GM15510 (cell line): Measurements from ENCODE around the gene DNAJC17.

ENCODE experiments used
- POLR2A ChIP-seq: IDR thresholded peaks from 3 replicates; pipeline ENCODE4 v1.6.1; 2011; ENCODE audit warnings: borderline replicate concordance; ENCODE audit not compliant: insufficient read length; ENCODE audit errors: extremely low read depth

The DNAJC17 gene

DNA sequence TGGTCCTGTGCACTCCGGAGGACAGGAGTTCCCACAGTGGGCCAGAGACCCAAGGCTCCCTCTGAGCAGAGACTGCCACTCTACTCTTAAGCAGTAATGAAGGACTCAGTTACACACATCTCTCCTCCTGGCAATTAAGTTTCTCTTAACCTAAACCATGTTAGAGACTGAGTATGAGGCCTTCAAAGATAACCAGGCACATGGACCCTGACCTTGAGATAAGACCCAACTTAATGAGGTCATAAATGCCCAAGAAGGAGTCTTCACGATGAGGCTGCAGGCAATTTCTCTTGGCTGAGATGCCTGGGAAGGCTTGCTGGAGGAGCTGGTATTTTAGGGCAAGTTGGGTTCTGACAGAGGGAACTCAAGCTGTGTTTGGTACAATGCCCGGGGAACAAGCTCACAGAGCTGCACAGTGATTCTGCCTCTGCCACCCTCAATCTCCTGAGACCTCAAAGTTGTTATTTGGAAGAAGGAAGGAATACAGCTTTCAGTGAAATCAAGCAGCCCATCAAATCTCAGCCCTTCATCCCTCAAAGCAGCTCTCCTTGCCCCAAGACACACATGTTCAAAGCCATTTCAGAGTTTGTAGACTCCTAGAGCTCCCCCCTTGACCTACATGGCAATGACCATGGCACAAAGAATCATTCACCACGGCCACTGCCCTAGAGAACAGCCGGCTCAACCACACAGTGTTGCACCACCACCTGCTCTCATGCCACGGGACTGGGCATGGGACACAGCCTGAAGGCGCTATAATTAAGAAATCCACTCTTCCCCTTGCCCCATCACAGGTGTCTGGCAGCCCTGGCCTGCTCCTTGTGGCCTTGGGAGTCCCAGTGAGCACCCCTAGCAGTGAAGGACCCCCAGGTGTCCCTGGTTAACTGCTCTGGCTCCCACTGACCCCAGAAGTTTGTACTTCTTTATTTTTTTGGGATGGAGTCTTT is 59.3 kb downstream of the DNAJC17 start:
- TF ChIP-seq POLR2A = no peak

DNA sequence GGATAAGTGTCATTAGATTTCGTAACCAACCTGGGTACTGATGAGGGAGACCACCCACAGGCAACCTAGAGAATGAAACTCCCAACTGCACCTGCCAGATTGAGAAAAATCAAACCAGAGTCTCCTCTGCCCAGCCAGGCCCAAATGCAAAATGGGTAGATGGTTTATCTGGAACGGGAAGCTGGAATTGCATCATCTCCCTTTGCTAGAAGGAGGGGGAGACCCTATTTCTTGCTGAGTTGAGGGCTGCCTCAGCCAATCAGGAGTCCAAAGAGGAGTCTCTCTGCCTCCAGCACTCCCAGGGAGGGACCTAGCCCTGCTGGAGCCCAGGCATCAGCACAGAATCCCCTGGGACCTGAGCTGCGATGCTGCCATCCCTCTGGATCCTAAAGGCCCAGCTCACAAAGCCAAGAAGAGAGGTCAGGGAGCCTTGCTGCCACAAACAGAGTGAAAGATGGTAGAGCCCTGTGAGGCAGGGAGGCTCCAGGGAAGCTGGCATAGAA is 60.3 kb downstream of the DNAJC17 start:
- TF ChIP-seq POLR2A = no peak

DNA sequence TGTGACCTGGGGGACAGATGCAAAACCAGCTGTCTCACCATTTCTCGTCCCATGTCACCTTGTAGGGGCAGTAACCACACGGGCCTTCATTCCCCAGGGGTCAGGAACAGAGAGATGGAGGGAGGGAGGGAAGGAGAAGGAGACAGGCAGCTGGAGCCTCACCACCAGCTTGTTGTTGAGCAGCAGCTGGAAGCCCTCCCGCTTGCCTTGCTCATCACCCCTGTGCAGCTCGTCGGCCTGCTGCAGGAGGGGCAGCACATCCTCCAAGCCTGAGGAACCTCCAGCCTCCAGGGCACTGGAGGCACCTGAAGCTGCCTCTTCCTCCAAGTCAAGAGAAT is 62.5 kb downstream of the DNAJC17 start:
- TF ChIP-seq POLR2A = no peak

DNA sequence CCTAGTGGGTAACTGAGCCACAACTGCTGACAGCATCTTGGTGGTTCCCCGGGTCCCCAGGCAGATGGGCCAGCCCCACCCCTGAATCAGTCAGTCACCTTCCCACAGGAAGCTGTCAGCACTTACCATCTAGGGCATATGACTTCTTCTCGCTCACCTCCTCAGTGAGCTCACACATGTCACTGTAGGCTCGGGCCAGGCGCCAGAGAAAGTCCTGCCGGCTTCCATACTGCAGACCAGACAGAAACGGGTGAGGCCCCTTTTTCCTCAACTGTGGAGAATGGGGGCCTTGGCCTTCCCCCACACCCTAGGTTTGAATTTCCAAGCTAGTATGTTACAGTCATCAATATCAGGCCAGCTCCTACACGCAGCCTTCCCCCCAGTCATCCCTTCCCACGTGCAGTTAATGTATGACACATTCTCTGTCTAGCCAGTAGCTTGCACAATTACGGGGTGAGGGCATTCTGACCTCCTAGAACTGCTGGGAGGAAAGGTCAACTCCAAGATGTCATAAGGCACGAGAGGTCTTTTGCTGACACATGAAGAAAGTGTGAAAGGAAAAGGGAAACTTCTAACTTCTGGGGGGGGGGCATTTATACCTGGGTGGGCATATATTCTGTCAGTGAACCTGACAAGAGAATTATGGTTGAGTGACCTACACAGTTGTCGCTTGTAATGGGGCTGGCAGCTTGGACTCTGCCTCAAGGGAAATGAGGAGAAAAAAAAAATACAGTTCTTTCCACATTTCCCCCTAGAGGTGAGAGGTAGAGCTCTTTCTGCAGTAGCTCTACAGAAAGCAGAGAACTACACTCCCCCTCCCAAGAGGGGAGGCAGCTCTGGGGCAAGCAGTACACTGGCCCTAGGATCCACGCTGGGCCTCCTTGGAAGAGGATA is 63.1 kb downstream of the DNAJC17 start:
- no peak for TF ChIP-seq POLR2A

DNA sequence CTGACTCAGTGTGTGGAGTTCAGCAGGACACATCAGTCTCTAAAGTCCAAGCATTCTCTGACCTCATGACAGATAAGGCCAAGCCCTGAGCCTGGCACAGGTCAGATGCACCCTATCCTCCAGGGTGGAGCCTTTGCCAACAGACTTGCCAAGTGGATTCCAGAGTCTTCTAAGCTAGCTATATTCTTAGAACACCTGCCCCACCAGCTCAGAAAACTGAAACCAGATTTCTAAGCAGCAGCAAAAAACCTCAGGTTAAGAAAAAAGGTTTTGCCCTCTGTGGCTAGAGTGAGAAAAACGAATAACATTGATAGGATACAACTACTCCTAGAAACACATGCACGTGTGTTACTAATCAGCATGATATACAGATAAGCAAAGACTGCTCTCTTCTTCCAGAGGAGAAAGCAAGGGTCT is 63.8 kb downstream of the DNAJC17 start:
- TF ChIP-seq POLR2A = no peak

DNA sequence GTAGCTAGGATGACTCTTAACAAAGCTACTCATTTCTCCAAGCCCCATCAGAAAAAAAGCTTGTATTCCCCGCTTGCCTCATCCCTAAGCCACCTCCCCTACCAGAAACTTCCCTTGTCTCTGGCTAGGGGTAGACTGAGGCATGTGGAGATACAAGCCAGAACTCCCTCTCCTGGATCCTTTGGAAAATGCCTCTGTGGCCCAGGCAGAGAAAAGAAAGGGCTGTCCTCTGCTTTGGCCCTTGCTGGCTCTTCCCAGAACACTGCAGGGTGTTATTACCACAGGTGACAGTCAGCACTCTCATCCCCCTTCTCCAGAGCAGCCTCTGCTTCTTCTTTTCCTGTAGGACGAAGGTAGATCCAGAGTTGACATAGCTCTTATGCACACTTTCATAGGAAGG is 67.4 kb downstream of the DNAJC17 start:
- no peak for TF ChIP-seq POLR2A

DNA sequence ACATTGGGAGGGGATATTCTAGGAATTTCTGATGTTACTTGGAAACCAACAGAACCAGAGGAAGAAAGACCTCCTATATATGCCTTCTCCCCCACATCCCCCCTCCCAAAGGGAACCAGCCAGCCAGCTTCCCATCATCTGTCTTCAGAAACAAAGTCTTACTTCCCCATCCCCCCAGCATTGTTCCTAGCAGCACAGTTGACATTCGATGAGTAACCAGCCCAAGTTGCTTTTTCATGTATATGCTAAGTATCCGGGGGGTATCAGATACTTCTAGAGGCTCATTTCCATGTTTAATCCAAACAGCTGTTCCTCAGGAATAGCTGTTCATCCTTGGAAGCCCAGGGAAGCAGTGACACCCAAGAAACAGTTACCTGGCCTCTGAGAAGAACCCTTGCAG is 68.2 kb downstream of the DNAJC17 start:
- TF ChIP-seq POLR2A = no peak

DNA sequence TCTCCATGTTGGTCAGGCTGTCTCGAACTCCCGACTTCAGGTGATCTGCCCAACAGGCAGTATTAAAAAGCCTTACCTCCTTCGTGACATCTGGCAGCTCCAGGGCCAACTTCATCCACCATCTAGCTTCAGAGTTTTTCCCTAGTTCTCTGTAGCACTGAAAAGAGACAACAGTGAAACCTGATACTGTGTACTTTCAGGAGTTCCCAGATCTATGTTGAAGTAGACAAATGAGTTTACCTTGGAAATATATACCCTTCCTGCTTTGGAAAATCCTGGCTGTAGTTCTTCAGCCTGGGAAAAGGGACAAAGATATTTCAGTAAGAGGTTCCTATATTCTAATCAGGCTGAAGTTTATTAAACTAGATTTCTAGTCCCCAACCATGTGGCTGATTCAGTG is 70.2 kb downstream of the DNAJC17 start:
- no peak for TF ChIP-seq POLR2A

DNA sequence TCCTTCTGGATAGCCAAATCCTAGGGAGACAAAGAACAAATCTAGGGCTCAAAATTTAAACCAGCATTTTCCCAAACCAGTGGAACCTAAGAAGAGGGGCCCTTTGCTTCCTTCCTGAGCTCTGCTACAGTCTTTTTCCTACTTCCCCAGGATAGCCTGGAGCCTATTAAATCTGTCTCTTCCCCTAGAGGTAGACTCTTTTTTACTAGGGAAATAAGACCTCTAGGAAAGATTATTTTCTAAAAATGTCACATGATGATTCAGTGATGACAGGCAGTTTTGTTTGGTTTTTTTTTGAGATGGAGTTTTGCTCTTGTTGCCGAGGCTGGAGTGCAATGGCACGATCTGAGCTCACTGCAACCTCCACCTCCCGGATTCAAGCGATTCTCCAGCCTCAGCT is 70.7 kb downstream of the DNAJC17 start:
- TF ChIP-seq POLR2A = no peak

DNA sequence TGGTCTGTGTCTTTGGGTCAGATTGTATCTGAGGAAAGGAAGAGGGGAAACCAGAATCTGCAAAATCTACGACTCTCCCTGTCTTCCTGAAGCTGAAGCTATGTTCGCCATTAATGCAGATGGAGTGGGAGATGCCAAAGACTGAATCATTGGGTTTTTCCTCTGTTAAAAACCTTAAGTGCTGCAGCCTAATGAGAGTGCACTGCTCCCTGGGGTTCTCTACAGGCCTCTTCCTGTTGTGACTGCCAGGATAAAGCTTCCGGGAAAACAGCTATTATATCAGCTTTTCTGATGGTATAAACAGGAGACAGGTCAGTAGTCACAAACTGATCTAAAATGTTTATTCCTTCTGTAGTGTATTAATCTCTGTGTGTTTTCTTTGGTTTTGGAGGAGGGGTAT is 76.2 kb downstream of the DNAJC17 start:
- no peak for TF ChIP-seq POLR2A

DNA sequence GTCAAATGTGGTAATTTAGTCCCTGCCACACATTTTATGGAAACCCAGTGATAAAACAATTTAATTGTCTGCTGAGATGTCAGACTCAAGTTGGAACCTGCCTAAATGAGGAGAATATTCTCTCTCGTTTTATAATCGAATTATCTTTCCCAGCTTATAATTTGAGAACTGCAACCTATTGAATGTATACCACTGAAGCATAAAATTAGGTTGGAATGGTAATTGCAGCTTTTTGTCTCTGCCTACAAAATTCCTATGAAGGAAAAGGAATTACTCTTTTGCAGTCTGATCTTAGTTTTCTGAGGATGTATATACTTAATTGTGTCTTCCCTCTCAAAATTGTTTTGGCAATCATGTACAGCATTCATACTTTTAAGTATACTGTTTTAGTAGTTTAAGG is 83.4 kb downstream of the DNAJC17 start:
- no peak for TF ChIP-seq POLR2A

DNA sequence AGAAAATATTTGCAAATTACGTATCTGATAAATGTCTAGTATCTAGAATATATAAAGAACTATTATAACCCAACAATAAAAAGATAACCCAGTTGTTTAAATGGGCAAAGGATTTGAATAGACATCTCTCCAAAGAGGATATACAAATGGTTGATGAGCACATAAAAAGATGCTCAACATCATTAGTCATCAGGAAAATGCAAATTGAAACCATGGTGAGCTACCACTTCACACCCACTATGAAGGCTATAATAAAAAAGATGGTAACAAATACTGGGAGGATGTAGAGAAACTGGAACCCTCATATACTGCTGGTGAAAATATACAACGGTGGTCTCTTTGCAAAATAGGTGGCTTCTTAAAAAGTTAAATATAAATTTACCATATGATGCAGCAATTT is 84.3 kb downstream of the DNAJC17 start:
- no peak for TF ChIP-seq POLR2A

DNA sequence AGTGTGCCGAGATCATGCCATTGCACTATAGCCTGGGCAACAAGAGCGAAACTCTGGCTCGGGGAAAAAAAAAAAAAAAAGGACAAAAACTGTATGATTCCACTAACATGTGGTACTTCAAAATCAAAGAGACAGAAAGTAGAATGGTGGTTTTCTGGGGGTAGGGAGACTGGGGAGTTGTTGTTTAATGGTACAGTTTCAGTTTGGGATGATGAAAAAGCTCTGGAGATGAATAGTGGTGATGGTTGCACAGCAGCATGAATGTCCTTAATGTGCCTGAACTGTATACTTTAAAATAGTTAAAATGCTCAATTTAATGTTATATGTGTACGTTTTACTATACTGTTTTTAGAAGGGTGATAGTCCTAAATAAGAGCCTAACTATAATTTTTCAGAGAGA is 84.9 kb downstream of the DNAJC17 start:
- TF ChIP-seq POLR2A = no peak

DNA sequence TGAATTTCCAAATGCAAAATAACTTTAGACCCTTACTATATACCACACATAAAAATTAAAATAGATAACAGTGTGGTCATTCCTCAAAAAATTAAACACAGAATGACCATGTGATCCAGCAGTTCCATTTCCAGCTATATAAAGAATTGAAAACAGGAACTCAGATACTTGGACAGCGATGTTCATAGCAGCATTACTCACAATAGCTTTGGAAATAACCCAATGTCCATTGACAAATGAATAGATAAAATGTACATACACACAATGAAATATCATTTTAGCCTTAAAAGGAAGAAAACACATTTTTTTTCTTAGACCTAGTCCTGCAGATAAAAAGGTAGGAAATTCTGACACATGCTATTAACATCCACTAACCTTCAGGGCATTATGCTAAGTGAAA is 85.6 kb downstream of the DNAJC17 start:
- TF ChIP-seq POLR2A = no peak

DNA sequence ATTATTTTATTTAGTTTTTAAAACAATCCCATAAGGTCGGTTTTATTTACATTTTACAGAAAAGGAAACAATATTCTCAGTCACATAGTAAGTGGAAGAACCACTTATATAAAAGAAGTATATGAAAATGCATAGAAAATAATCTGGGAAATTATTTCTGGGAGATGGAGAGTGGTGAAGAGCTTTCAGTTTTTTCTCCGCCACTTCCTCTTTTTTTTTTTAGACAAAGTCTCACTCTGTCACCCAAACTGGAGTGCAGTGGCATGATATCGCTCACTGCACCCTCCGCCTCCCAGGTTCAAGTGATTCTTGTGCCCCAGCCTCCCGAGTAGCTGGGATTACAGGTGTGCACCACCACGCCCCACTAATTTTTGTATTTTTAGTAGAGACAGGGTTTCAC is 91.1 kb downstream of the DNAJC17 start:
- TF ChIP-seq POLR2A = no peak
